HG03196 (cell line): ENCODE data around the gene NPHS2.
"Not testable (repeated sequence)": the region's sequence is repeated elsewhere in the genome, so short reads cannot be mapped to it uniquely, and the experiment has no call there.

Experiments used
- ATAC-seq: cut with Tn5 transposase; IDR thresholded peaks from one replicate; pipeline ENCODE4 v1.9.1; 2021; ENCODE audit not compliant: unreplicated experiment

Gene NPHS2

DNA sequence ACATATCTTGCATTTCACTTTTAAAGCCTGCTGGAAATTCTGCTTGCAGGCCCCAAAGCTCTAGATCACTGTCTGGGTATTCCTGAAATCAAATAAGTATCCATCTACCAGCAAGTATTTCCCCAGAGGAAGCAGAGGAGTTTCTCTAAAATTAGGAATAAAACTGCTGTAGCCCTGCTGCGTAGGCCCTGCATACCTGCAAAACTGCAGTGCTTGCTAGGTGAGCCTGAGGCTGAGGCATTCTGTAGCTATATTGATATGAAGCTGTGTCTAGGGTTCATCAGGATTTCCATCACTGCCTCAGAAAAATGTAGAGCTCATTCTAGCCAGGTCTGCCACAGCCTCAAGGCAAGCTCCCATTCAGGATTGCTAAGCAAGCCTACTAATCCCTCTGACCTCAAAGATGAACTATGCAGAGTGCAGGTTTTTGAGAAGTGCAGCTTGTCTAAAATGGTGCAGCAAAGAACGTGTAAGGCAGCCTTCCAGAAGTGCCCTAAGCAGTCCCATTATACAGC, 28.7 kb downstream of the NPHS2 start:
- no peak for ATAC-seq

DNA sequence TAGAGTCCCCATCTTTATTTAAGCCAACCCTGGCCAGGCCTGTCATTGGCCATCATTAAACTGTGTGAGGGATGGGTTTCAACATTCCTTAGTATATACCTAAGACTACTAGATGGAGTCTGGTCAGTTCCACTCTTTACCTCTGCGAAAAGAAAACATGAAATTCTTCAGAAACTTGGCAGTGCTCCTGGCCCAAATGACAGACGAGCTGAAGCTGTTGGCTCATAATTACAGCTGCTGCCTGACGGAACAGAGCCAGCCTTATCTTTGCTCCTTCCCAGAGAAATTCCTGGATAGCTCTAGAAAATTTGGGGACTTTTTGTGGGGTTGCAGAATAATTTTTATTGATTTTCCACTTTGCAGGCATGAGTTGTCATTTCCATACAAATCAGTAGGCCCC, 30.4 kb downstream of the NPHS2 start:
- no peak for ATAC-seq

DNA sequence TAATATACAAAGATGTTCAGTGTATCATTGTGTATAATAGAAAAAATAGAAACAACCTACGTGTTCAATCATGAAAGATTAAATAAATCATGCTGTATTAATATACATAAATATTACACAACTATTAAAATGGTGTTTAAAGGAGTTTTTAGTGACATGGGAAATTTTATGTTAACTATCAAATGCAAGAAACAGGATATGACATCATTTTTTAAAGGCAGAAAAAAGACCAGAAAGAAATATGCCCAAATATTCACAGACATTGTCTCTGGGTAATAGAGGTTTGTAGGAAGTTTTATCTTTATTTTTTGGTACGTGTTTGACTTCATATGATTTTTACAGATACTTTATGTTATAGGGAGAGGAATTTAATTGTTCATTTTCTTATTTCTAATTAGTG, 34.0 kb downstream of the NPHS2 start:
- ATAC-seq = no peak

DNA sequence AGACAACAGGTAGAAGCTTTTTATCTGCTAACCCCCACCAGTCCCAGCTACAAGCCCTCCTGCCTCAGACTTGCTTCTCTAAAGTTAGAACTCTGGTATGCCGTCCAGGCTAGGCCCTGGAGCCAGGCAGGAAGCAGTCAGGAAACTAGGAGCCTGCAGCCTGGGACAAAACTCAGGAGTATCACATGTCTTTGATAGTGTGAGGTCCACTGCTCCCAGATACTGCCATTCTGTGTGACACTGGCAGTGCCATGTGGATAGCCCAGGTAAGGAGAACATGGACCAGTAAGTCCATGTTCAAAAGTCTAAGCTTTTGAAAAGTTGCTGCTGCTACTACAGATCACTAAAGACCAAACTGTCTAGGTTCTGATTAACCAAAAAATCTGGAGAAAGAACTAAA, 45.4 kb downstream of the NPHS2 start:
- no peak for ATAC-seq

DNA sequence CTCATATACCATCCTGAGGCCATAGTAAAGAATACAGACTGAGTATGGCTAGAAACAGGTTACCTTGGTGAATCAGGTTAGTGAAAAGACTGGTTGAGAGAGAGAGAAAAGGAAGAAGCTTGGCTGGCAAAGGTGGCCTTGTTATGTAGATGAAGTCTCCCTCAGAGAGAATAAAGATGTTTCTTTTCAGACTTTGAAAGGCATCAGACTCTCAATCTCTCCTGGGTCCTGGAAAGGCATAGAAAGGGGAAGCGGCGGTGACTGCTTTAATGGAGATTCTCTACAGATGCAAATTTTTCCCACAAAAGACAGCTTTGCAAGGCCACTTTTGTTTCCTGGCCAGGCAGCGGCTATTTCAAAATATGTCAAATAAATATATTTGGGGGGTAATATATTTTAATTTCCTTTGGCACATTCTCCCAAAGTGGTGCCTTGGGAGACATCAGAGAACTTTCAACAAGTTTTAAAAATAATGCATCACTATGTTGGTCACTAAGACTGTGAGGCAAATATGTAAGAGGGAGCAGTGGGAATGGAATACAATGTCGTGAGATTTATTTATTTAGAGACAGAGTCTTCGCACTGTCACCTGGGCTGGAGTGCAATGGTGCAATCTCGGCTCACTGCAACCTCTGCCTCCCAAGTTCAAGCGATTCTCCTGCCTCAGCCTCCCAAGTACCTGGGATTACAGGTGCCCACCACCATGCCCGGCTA, 46.1 kb downstream of the NPHS2 start:
- ATAC-seq = no peak

DNA sequence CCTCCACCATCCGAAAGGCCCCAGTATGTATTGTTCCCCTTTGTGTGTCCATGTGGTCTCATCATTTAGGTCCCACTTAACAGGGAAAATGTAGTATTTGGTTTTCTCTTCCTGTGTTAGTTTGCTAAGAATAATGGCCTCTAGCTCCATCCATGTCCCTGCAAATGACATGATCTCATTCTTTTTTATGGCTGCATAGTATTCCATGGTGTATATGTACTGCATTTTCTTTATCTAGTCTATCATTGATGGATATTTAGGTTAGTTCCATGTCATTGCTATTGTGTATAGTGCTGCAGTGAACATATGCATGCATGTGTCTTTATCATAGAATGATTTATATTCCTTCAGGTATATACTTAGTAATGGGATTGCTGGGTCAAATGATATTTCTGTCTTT, 57.2 kb downstream of the NPHS2 start:
- ATAC-seq = not testable (repeated sequence)

DNA sequence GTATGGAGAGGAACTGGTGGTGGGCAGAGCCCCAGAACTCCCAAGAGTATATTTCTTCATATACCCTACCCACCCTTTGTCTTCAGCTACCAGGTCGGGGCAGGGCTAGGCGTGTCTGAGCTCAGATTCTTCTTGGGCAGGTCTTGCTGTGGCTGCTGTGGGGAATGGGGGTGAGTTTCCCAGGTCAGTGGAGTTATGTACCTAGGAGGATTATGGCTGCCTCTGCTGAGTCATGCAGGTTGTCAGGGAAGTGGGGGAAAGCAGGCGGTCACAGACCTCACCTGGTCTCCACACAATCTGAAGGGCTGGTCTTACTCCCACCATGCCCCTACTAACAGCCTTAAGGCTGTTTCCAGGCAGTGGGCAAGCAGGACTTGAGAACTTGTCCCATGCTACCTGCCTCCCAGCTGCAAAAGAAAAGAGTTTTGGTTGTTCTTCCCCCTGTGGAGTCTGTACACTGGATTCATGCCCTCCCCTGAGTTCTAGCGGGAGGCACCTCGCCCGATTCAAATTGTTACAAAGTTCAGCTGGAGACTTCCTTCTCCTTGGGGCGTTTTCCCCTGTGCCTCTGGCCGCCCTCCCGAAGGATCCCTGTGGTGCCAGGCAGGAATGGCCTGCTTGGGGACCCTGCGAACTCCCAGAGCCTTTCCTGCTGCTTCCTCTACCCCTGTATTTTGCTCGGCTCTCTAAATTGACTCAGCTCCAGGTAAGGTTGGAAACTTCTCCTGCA, 58.6 kb downstream of the NPHS2 start:
- no peak for ATAC-seq

DNA sequence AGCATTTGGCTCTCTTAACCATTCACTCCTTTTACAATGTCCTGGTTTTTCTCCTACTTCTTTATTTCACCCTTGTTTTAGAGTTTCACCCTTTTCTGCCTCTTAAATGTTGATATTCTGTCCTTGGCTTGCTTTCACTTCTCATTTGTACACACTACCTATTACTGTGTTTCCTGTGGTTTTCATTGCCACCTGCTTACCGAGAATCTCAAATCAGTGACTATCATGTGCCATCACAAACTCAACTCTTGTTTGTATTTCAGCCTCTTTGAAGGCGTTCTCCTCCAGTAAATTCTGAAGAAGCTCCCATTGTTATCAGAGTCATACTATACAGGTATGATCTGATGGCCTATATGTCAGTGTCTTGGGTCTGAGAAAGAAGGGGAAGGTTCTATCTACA, 65.7 kb downstream of the NPHS2 start:
- ATAC-seq = no peak

DNA sequence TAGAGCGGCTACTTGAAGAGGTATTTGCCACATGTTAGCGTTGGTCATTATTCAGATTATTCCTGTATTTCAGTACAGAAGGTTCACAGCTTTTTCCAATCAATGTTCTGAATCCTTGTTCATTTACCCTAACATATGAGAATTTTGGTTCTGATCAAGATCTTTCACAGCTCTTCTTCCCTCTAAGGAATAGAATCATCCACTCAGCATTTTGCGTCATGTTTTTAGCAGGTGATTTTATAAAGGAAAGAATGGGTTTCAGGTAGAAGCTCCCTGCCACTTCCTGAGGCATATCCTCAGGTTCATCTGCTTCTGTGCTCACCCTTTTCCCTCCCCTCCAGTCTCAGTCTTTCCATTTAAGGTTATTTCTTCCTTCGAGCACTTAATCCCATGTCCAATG, 66.4 kb downstream of the NPHS2 start:
- ATAC-seq = no peak

DNA sequence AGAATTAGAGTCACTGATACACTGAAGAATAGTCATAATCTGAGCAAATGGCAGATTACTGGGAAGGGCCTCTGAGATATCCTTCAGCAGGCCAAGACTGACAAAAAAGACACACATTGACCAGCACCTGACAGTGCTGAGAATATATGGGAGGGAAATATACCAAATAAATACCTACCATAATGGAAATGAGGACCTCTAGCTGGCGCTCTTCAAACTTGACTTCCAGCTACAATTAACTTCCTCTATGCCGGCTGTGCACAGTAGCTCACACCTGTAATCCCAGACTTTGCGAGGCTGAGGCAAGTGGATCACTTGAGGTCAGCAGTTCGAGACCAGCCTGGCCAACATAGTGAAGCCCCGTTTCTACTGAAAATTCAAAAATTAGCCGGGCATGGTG, 69.5 kb downstream of the NPHS2 start:
- no peak for ATAC-seq
